IMR-90 (cell line): Measurements from ENCODE around the gene CTPS2. TPM values are rescaled to one million over a fixed set of nuclear protein-coding genes. Genes with fewer than 3 reads are reported as not detected.

Source experiments
- ATAC-seq: fragments of 200-7000 bp; cut with Tn5 transposase; 2 replicates; pipeline ENCODE4 v1.9.1; 2020; ENCODE audit warnings: low read depth, mild to moderate bottlenecking, moderate library complexity
- BruUV-seq: library from RNA; stranded (reverse); fragments of 400-500 nt; replicated peaks from 2 replicates; lab custom pipeline; 2021; lab: Mats Ljungman, UMichigan
- CTCF ChIA-PET: fragments of 300-600 bp; formaldehyde crosslinking; extraction: SDS; loops from one replicate; lab custom pipeline; 2021; ENCODE audit warnings: antibody characterized with exemption; lab: Yijun Ruan, JAX
- POLR2A ChIA-PET: fragments of 300-600 bp; sonication (Branson Sonifier 250); formaldehyde crosslinking; loops from one replicate; lab custom pipeline; 2022; ENCODE audit warnings: antibody characterized with exemption; ENCODE audit not compliant: unreplicated experiment; lab: Charles Lee
- DNase-seq: peaks from one replicate; pipeline ENCODE4 v3.0.0; 2013
- H2AFZ ChIP-seq: replicated peaks from 2 replicates; pipeline ENCODE3; 2013; ENCODE audit warnings: low read length, mild to moderate bottlenecking; ENCODE audit not compliant: poor library complexity
- H2AK5ac ChIP-seq: 2 replicates; pipeline ENCODE4 v1.6.1; 2013; ENCODE audit warnings: low read depth, low read length, inconsistent platforms
- H2AK9ac ChIP-seq: replicated peaks from 2 replicates; pipeline ENCODE3; 2013; ENCODE audit warnings: mild to moderate bottlenecking, low read depth, low read length, moderate library complexity; ENCODE audit not compliant: poor library complexity
- H2BK120ac ChIP-seq: 2 replicates; pipeline ENCODE4 v1.6.1; 2013; ENCODE audit warnings: low read depth, low read length, inconsistent platforms
- H2BK15ac ChIP-seq: 3 replicates; pipeline ENCODE4 v1.6.1; 2013; ENCODE audit warnings: low read depth, low read length, inconsistent platforms
- H2BK20ac ChIP-seq: 2 replicates; pipeline ENCODE4 v1.6.1; 2013; ENCODE audit warnings: low read depth, mild to moderate bottlenecking, inconsistent platforms, low read length, moderate library complexity
- H2BK5ac ChIP-seq: 2 replicates; pipeline ENCODE4 v1.6.1; 2013; ENCODE audit warnings: mild to moderate bottlenecking, low read depth, low read length, inconsistent platforms; ENCODE audit not compliant: poor library complexity, severe bottlenecking
- H3K14ac ChIP-seq: replicated peaks from 2 replicates; pipeline ENCODE4 v1.6.1; 2013; ENCODE audit warnings: low read depth, low read length, inconsistent platforms
- H3K18ac ChIP-seq: 2 replicates; pipeline ENCODE4 v1.6.1; 2013; ENCODE audit warnings: low read depth, low read length, control low read depth
- H3K23ac ChIP-seq: 2 replicates; pipeline ENCODE4 v1.6.1; 2013; ENCODE audit warnings: low read depth, low read length, inconsistent platforms
- H3K27ac ChIP-seq: 2 replicates; pipeline ENCODE4 v1.5.1; 2013; ENCODE audit warnings: mild to moderate bottlenecking, control low read depth, low read length; ENCODE audit not compliant: insufficient read depth
- H3K27me3 ChIP-seq: 2 replicates; pipeline ENCODE4 v1.6.1; 2013; ENCODE audit warnings: low read length; ENCODE audit not compliant: control insufficient read depth, insufficient read depth
- H3K36me3 ChIP-seq: 2 replicates; pipeline ENCODE4 v1.6.1; 2013; ENCODE audit warnings: low read length, mixed read lengths; ENCODE audit not compliant: control insufficient read depth, insufficient read depth
- H3K4ac ChIP-seq: 2 replicates; pipeline ENCODE4 v1.6.1; 2013; ENCODE audit warnings: low read depth, low read length, inconsistent platforms
- H3K4me1 ChIP-seq: 2 replicates; pipeline ENCODE4 v1.6.1; 2013; ENCODE audit warnings: low read length, mixed read lengths; ENCODE audit not compliant: control insufficient read depth, insufficient read depth
- H3K4me2 ChIP-seq: 2 replicates; pipeline ENCODE4 v1.6.1; 2013; ENCODE audit warnings: low read depth, mild to moderate bottlenecking, control low read depth, low read length, moderate library complexity
- H3K4me3 ChIP-seq: 2 replicates; pipeline ENCODE4 v1.5.1; 2013; ENCODE audit warnings: low read depth, mild to moderate bottlenecking, control low read depth, low read length, moderate library complexity; ENCODE audit not compliant: insufficient read depth
- H3K56ac ChIP-seq: 2 replicates; pipeline ENCODE4 v1.6.1; 2013; ENCODE audit warnings: low read length, inconsistent platforms; ENCODE audit not compliant: insufficient read depth; ENCODE audit errors: extremely low read depth
- H3K79me1 ChIP-seq, 2 experiments: 2 replicates each; pipeline ENCODE4 v1.6.1; 2013; ENCODE audit warnings: low read length in 2 of 2, inconsistent platforms in 1 of 2, low read depth in 1 of 2
- H3K9ac ChIP-seq: 2 replicates; pipeline ENCODE4 v1.6.1; 2013; ENCODE audit warnings: low read depth, low read length, control low read depth
- H3K9me1 ChIP-seq: 2 replicates; pipeline ENCODE4 v1.6.1; 2013; ENCODE audit warnings: low read length, inconsistent platforms; ENCODE audit not compliant: insufficient read depth
- H3K9me3 ChIP-seq: 2 replicates; pipeline ENCODE4 v1.6.1; 2013; ENCODE audit warnings: low read length; ENCODE audit not compliant: control insufficient read depth, insufficient read depth
- H4K20me1 ChIP-seq: 2 replicates; pipeline ENCODE4 v1.6.1; 2013; ENCODE audit warnings: low read length, inconsistent platforms; ENCODE audit not compliant: insufficient read depth
- H4K5ac ChIP-seq: 2 replicates; pipeline ENCODE4 v1.6.1; 2013; ENCODE audit warnings: mild to moderate bottlenecking, low read depth, low read length, control low read depth
- H4K8ac ChIP-seq, 2 experiments: 2 replicates each; pipeline ENCODE4 v1.6.1; 2013; ENCODE audit warnings: low read depth in 2 of 2, low read length in 2 of 2, control low read depth in 1 of 2, inconsistent platforms in 1 of 2
- H4K91ac ChIP-seq: 2 replicates; pipeline ENCODE4 v1.6.1; 2013; ENCODE audit warnings: low read depth, low read length, inconsistent platforms; ENCODE audit not compliant: insufficient read depth
- CEBPB ChIP-seq: IDR thresholded peaks from 2 replicates; pipeline ENCODE4 v1.6.1; 2012; ENCODE audit warnings: low read depth, low read length, improper control_type of control experiment
- NFE2L2 ChIP-seq: fragments of 150-350 bp; IDR thresholded peaks from 2 replicates; pipeline ENCODE4 v1.6.1; 2016; ENCODE audit warnings: low read depth, mild to moderate bottlenecking, low read length
- WGBS, 2 experiments: methylation state at CpG; one replicate each; pipeline versions ENCODE4 v1.1.5 to v1.1.7; 2013; ENCODE audit warnings: missing lambda C conversion rate in 2 of 2; ENCODE audit not compliant: insufficient read length in 1 of 2; ENCODE audit errors: extremely low coverage in 2 of 2; 5-methylcytosine and 5-hydroxymethylcytosine counted together
- dilution Hi-C: fragments of 300-500 bp; cut with HindIII; formaldehyde crosslinking; loops from one replicate; pipeline ENCODE4 v1.14.3; 2018; ENCODE audit warnings: low sequenced_read_pairs; ENCODE audit not compliant: unreplicated experiment
- in situ Hi-C: fragments of 300-500 bp; cut with MboI; formaldehyde crosslinking; loops from 3 replicates; pipeline ENCODE4 v1.14.3; 2019; ENCODE audit warnings: low sequenced_read_pairs, inconsistent platforms, mixed read lengths
- intact Hi-C: fragments of 100-400 bp; cut with micrococcal nuclease; formaldehyde crosslinking; loops from 2 replicates; pipeline ENCODE4 v1.10.0; 2022
- polyA plus RNA-seq, 3 experiments: library from polyadenylated mRNA; depleted of rRNA; stranded (reverse); fragments of >200 nt; gene quantifications; 2 replicates each; pipeline ENCODE4 v1.2.3, GENCODE V29; 2012; ENCODE audit warnings: low replicate concordance in 1 of 3
- total RNA-seq: library from RNA; depleted of rRNA; stranded (reverse); fragments of >200 nt; gene quantifications from 2 replicates; pipeline ENCODE4 v1.2.3, GENCODE V29; 2012

Gene CTPS2
- total and polyA plus RNA-seq, 2 of the 4 experiments (the other 2 are of a cell fraction) = 6.0 to 13.1 TPM

- Histone ChIP-seq H3K27me3 (peaks cover 3% of the 10 kb centered on the region; the same call in 1 of the 2 replicates), H2BK20ac (peak overlapping the region; percentile 89; the same call in 1 of the 2 replicates), H4K91ac (peak overlapping the region; percentile 61; the same call in 1 of the 2 replicates), H3K9me1 (no peaks in the 10 kb centered on the region; the same call in 1 of the 2 replicates), H3K14ac (peak overlapping the region; percentile 78; the same call in 1 of the 2 replicates), H3K56ac (peak overlapping the region; percentile 86), H3K9ac (no peak overlapping the region), H4K8ac (peak overlapping the region in 1 of 2 experiments; percentile 89; a peak in 3 of 4 replicates), H4K20me1 (no peaks in the 10 kb centered on the region), H3K27ac (peak overlapping the region; percentile 70), H2AFZ (no peak overlapping the region), H2BK120ac (peak overlapping the region; percentile 91), H2BK15ac (no peak overlapping the region), H3K9me3 (no peaks in the 10 kb centered on the region), H3K4ac (peak overlapping the region; percentile 80), H3K23ac (peak overlapping the region; percentile 69), H4K5ac (peak overlapping the region; percentile 73; the same call in 1 of the 2 replicates), H3K4me3 (no peak overlapping the region), H2AK5ac (no peak overlapping the region), H3K4me1 (peaks cover 11% of the 10 kb centered on the region), H3K36me3 (no peaks in the 10 kb centered on the region), H3K18ac (peak overlapping the region; percentile 96; the same call in 1 of the 2 replicates), H2AK9ac (no peak overlapping the region), H2BK5ac (peak overlapping the region; percentile 98), H3K4me2 (peak overlapping the region; percentile 33; the same call in 1 of the 2 replicates), H3K79me1 (peaks cover 0 to 27% of the 10 kb centered on the region in 2 experiments; a peak in 1 of 4 replicates)
- dilution Hi-C loops = no loop called here
- TF ChIP-seq CEBPB (peak; percentile 33; the same call in 1 of the 2 replicates), NFE2L2 (no peak)
- ChIA-PET CTCF (no interaction called here), POLR2A (interaction anchor here (0.6 kb wide), 1 partner anchor 244 kb away, joined by 3 read pairs; no protein-coding TSS in a partner anchor)
- WGBS, 2 experiments = no CpG with 5 or more reads among the region's 2 CpGs
- intact Hi-C loops = no loop called here
- DNase-seq (peak; percentile 80), ATAC-seq (peak; percentile 77)
- no TSS peak for BruUV-seq
- in situ Hi-C loops = no loop called here
These were observed 54.2 kb downstream of the CTPS2 start for GRCh38 chrX:16658284-16658683.
